DOHH2 (cell line): ENCODE results near the gene NEU4.

Experiments
- H3F3A ChIP-seq: fragments of 200-600 bp; sonication (generic), shearing (Covaris generic); 2 replicates; pipeline ENCODE4 v1.6.0; 2016; ENCODE audit warnings: antibody characterized with exemption, mild to moderate bottlenecking; ENCODE audit not compliant: control insufficient read depth, insufficient read depth
- H3K27ac ChIP-seq: fragments of 200-600 bp; sonication (generic); 2 replicates; pipeline ENCODE4 v1.5.1; 2014; ENCODE audit warnings: low read depth, mild to moderate bottlenecking, low read length, moderate library complexity
- H3K27me3 ChIP-seq: fragments of 200-600 bp; sonication (generic); 2 replicates; pipeline ENCODE4 v1.6.1; 2014; ENCODE audit warnings: mild to moderate bottlenecking, low read length, mixed read lengths; ENCODE audit not compliant: control insufficient read depth
- H3K36me3 ChIP-seq: fragments of 200-600 bp; sonication (generic); 2 replicates; pipeline ENCODE4 v1.6.1; 2014; ENCODE audit warnings: mild to moderate bottlenecking, low read length, moderate library complexity, mixed read lengths; ENCODE audit not compliant: control insufficient read depth
- H3K4me1 ChIP-seq: fragments of 200-600 bp; sonication (generic); 2 replicates; pipeline ENCODE4 v1.6.1; 2014; ENCODE audit warnings: mild to moderate bottlenecking, low read length, mixed read lengths; ENCODE audit not compliant: control insufficient read depth
- H3K4me2 ChIP-seq: fragments of 200-600 bp; sonication (generic); 2 replicates; pipeline ENCODE4 v1.6.0; 2014; ENCODE audit warnings: mild to moderate bottlenecking, low read length, moderate library complexity
- H3K4me3 ChIP-seq: fragments of 200-600 bp; sonication (generic); 2 replicates; pipeline ENCODE4 v1.5.1; 2014; ENCODE audit warnings: mild to moderate bottlenecking, low read length, mixed read lengths
- H3K79me2 ChIP-seq: fragments of 200-600 bp; sonication (generic); 2 replicates; pipeline ENCODE4 v1.6.1; 2014; ENCODE audit warnings: mild to moderate bottlenecking, low read length, mixed read lengths; ENCODE audit not compliant: control insufficient read depth
- H3K9me2 ChIP-seq: fragments of 200-600 bp; sonication (generic); replicated peaks from 2 replicates; pipeline ENCODE4 v1.6.1; 2014; ENCODE audit warnings: mild to moderate bottlenecking, low read length, mixed read lengths; ENCODE audit not compliant: control insufficient read depth
- H3K9me3 ChIP-seq: fragments of 200-600 bp; sonication (generic); 2 replicates; pipeline ENCODE4 v1.6.1; 2014; ENCODE audit warnings: antibody characterized with exemption, low read length, mixed read lengths; ENCODE audit not compliant: control insufficient read depth, insufficient read depth
- H4K20me1 ChIP-seq: fragments of 200-600 bp; sonication (generic); 2 replicates; pipeline ENCODE4 v1.6.0; 2014; ENCODE audit warnings: low read depth, mild to moderate bottlenecking, antibody characterized with exemption, low read length, moderate library complexity; ENCODE audit not compliant: control insufficient read depth, insufficient read depth
- CTCF ChIP-seq: fragments of 200-600 bp; sonication (generic); IDR thresholded peaks from one replicate; pipeline ENCODE4 v1.5.1; 2014; ENCODE audit warnings: antibody characterized with exemption, mild to moderate bottlenecking, low read depth, low read length; ENCODE audit not compliant: poor library complexity, severe bottlenecking
- EZH2phosphoT487 ChIP-seq: fragments of 200-600 bp; sonication (generic); IDR thresholded peaks from 2 replicates; pipeline ENCODE4 v1.6.1; 2017; ENCODE audit warnings: borderline replicate concordance, mild to moderate bottlenecking, antibody characterized with exemption, low read length, moderate library complexity, mixed read lengths

The NEU4 gene

DNA sequence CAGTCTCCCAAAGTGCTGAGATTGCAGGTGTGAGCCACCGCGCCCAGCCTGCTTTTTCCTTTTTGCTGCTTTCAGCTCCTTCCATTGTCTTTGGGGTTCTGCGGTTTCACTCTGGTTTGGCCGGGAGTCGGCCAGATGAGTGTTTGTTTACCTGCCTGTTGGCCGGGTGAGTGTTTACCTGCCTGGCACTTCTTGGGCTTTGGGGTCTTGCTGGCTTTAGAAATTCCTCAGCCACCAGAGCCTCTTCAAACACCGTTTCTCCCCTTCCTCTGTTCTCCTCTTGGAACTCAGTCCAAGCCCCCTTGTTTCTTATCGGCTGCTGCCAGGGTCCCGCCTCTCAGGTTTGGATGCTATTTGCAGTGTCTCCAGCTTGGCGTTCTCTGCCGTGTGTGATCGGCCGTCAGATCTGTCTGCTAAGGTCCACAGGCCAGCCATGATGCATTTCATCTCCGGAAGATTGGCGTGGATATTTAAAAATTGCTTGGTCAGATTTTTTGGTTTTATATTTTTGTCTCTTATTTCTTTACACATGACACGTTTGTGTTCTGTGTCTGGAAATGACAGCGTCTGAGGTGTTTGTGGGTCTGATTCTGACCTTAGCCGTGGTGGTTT lies 46.6 kb upstream of the NEU4 start:
- Histone ChIP-seq H4K20me1 (no peaks in the 10 kb centered on the region), H3K36me3 (peaks cover 34% of the 10 kb centered on the region), H3F3A (no peaks in the 10 kb centered on the region), H3K9me2 (no peaks in the 10 kb centered on the region), H3K4me1 (peaks cover 3% of the 10 kb centered on the region; the same call in 1 of the 2 replicates), H3K79me2 (no peaks in the 10 kb centered on the region), H3K27ac (no peak overlapping the region), H3K4me3 (no peak overlapping the region), H3K9me3 (no peaks in the 10 kb centered on the region), H3K4me2 (no peak overlapping the region), H3K27me3 (no peaks in the 10 kb centered on the region)
- no peak for TF ChIP-seq EZH2phosphoT487
- no peak for TF ChIP-seq CTCF

DNA sequence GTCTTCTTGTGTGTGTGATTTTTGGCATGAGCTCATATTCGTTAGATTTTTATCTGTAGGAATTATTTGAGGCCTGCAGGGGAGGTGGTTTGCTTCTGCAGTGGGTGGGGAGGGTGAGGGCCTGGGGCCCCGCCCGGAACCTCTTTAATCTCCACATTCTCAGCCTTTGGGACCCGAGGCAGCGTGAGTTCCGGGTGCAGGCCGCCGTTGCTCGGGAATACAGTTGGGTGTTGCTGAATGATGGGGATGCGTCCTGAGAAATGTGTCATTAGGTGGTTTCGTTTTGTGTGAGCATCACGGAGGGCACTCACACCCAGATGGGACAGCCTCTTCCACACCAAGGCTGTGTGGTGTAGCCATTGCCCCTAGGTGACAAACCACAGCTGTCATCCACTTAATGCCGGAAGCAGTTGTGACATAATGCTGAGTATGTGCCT lies 46.0 kb upstream of the NEU4 start:
- H3K9me3 ChIP-seq: no peaks in the 10 kb centered on the region

GRCh38 chr2:241763551-241764274 lies 45.3 kb upstream of the NEU4 start:
- Histone ChIP-seq H3K4me2 (no peak overlapping the region), H3K27me3 (no peaks in the 10 kb centered on the region), H3K9me2 (no peaks in the 10 kb centered on the region), H3F3A (no peaks in the 10 kb centered on the region), H4K20me1 (no peaks in the 10 kb centered on the region), H3K79me2 (no peaks in the 10 kb centered on the region), H3K27ac (no peak overlapping the region), H3K9me3 (no peaks in the 10 kb centered on the region), H3K36me3 (peaks cover 24% of the 10 kb centered on the region), H3K4me1 (peaks cover 3% of the 10 kb centered on the region; the same call in 1 of the 2 replicates), H3K4me3 (no peak overlapping the region)
- TF ChIP-seq CTCF (no peak), EZH2phosphoT487 (no peak)

More for the DNA sequence above, 46.0 kb upstream of the NEU4 start:
- TF ChIP-seq CTCF (no peak), EZH2phosphoT487 (no peak)
- H3K4me3 ChIP-seq: no peak overlapping the region
- H3K79me2 ChIP-seq: no peaks in the 10 kb centered on the region
- no peaks in the 10 kb centered on the region for H3K27me3 ChIP-seq
- H3K36me3 ChIP-seq: peaks cover 32% of the 10 kb centered on the region
- no peaks in the 10 kb centered on the region for H4K20me1 ChIP-seq
- no peaks in the 10 kb centered on the region for H3F3A ChIP-seq
- H3K9me2 ChIP-seq: no peaks in the 10 kb centered on the region
- H3K27ac ChIP-seq: no peak overlapping the region
- H3K4me1 ChIP-seq: peaks cover 3% of the 10 kb centered on the region; the same call in 1 of the 2 replicates
- no peak overlapping the region for H3K4me2 ChIP-seq
